Glomerular endothelial cell (primary cell): ENCODE results near the gene BAIAP2. TPM values are rescaled to one million over a fixed set of nuclear protein-coding genes. Genes with fewer than 3 reads are reported as not detected.
"Not testable (repeated sequence)": the region's sequence is repeated elsewhere in the genome, so short reads cannot be mapped to it uniquely, and the experiment has no call there.

Experiments
- DNase-seq: peaks from one replicate; pipeline ENCODE4 v3.0.0-alpha.2; 2011; ENCODE audit warnings: low read depth, low spot score; ENCODE audit errors: extremely low read depth
- total RNA-seq: library from RNA; depleted of rRNA; stranded (reverse); fragments of >200 nt; gene quantifications from 2 replicates; pipeline ENCODE4 v1.2.3, GENCODE V29; 2015

Gene BAIAP2
- total RNA-seq, 1 donor from 2014 or later: 30.6 TPM

- DNase-seq: no peak
These were observed 116.3 kb downstream of the BAIAP2 start for GRCh38 chr17:81151278-81151677.

- no peak for DNase-seq
These were observed 117.4 kb downstream of the BAIAP2 start for GRCh38 chr17:81152288-81152828.

GRCh38 chr17:81153340-81153803 is 118.4 kb downstream of the BAIAP2 start:
- no peak for DNase-seq

- DNase-seq: not testable (repeated sequence)
These were observed 119.1 kb downstream of the BAIAP2 start for GRCh38 chr17:81154016-81154415.

- no peak for DNase-seq
These were observed 120.0 kb downstream of the BAIAP2 start for GRCh38 chr17:81154961-81155360.

GRCh38 chr17:81156866-81157805 is 122.2 kb downstream of the BAIAP2 start:
- DNase-seq: no peak

- DNase-seq: no peak
These were observed 123.1 kb downstream of the BAIAP2 start for GRCh38 chr17:81157848-81158687.

GRCh38 chr17:81158688-81159590 is 124.0 kb downstream of the BAIAP2 start:
- no peak for DNase-seq

- DNase-seq: no peak
These were observed 124.8 kb downstream of the BAIAP2 start for GRCh38 chr17:81159611-81160265.

- no peak for DNase-seq
These were observed 125.4 kb downstream of the BAIAP2 start for GRCh38 chr17:81160306-81160705.

GRCh38 chr17:81160747-81161453 is 125.9 kb downstream of the BAIAP2 start:
- DNase-seq: no peak

- no peak for DNase-seq
These were observed 126.6 kb downstream of the BAIAP2 start for GRCh38 chr17:81161536-81161935.

GRCh38 chr17:81161972-81162371 is 127.0 kb downstream of the BAIAP2 start:
- no peak for DNase-seq

- DNase-seq: no peak
These were observed 127.5 kb downstream of the BAIAP2 start for GRCh38 chr17:81162491-81162890.

- no peak for DNase-seq
These were observed 128.2 kb downstream of the BAIAP2 start for GRCh38 chr17:81163051-81163695.

- DNase-seq: no peak
These were observed 128.9 kb downstream of the BAIAP2 start for GRCh38 chr17:81163703-81164370.

GRCh38 chr17:81164371-81165245 is 129.7 kb downstream of the BAIAP2 start:
- DNase-seq: no peak
